IMR-90 (cell line): Measurements from ENCODE around the gene PELO. TPM values are rescaled to one million over a fixed set of nuclear protein-coding genes. Genes with fewer than 3 reads are reported as not detected.

ENCODE experiments used
- ATAC-seq: fragments of 200-7000 bp; cut with Tn5 transposase; 2 replicates; pipeline ENCODE4 v1.9.1; 2020; ENCODE audit warnings: low read depth, mild to moderate bottlenecking, moderate library complexity
- BruUV-seq: library from RNA; stranded (reverse); fragments of 400-500 nt; replicated peaks from 2 replicates; lab custom pipeline; 2021; lab: Mats Ljungman, UMichigan
- CTCF ChIA-PET: fragments of 300-600 bp; formaldehyde crosslinking; extraction: SDS; loops from one replicate; lab custom pipeline; 2021; ENCODE audit warnings: antibody characterized with exemption; lab: Yijun Ruan, JAX
- POLR2A ChIA-PET: fragments of 300-600 bp; sonication (Branson Sonifier 250); formaldehyde crosslinking; loops from one replicate; lab custom pipeline; 2022; ENCODE audit warnings: antibody characterized with exemption; ENCODE audit not compliant: unreplicated experiment; lab: Charles Lee
- DNase-seq: peaks from one replicate; pipeline ENCODE4 v3.0.0; 2013
- H2AFZ ChIP-seq: replicated peaks from 2 replicates; pipeline ENCODE3; 2013; ENCODE audit warnings: low read length, mild to moderate bottlenecking; ENCODE audit not compliant: poor library complexity
- H2AK5ac ChIP-seq: 2 replicates; pipeline ENCODE4 v1.6.1; 2013; ENCODE audit warnings: low read depth, low read length, inconsistent platforms
- H2AK9ac ChIP-seq: replicated peaks from 2 replicates; pipeline ENCODE3; 2013; ENCODE audit warnings: mild to moderate bottlenecking, low read depth, low read length, moderate library complexity; ENCODE audit not compliant: poor library complexity
- H2BK120ac ChIP-seq: 2 replicates; pipeline ENCODE4 v1.6.1; 2013; ENCODE audit warnings: low read depth, low read length, inconsistent platforms
- H2BK15ac ChIP-seq: 3 replicates; pipeline ENCODE4 v1.6.1; 2013; ENCODE audit warnings: low read depth, low read length, inconsistent platforms
- H2BK20ac ChIP-seq: 2 replicates; pipeline ENCODE4 v1.6.1; 2013; ENCODE audit warnings: low read depth, mild to moderate bottlenecking, inconsistent platforms, low read length, moderate library complexity
- H2BK5ac ChIP-seq: 2 replicates; pipeline ENCODE4 v1.6.1; 2013; ENCODE audit warnings: mild to moderate bottlenecking, low read depth, low read length, inconsistent platforms; ENCODE audit not compliant: poor library complexity, severe bottlenecking
- H3K14ac ChIP-seq: replicated peaks from 2 replicates; pipeline ENCODE4 v1.6.1; 2013; ENCODE audit warnings: low read depth, low read length, inconsistent platforms
- H3K18ac ChIP-seq: 2 replicates; pipeline ENCODE4 v1.6.1; 2013; ENCODE audit warnings: low read depth, low read length, control low read depth
- H3K23ac ChIP-seq: 2 replicates; pipeline ENCODE4 v1.6.1; 2013; ENCODE audit warnings: low read depth, low read length, inconsistent platforms
- H3K27ac ChIP-seq: 2 replicates; pipeline ENCODE4 v1.5.1; 2013; ENCODE audit warnings: mild to moderate bottlenecking, control low read depth, low read length; ENCODE audit not compliant: insufficient read depth
- H3K27me3 ChIP-seq: 2 replicates; pipeline ENCODE4 v1.6.1; 2013; ENCODE audit warnings: low read length; ENCODE audit not compliant: control insufficient read depth, insufficient read depth
- H3K36me3 ChIP-seq: 2 replicates; pipeline ENCODE4 v1.6.1; 2013; ENCODE audit warnings: low read length, mixed read lengths; ENCODE audit not compliant: control insufficient read depth, insufficient read depth
- H3K4ac ChIP-seq: 2 replicates; pipeline ENCODE4 v1.6.1; 2013; ENCODE audit warnings: low read depth, low read length, inconsistent platforms
- H3K4me1 ChIP-seq: 2 replicates; pipeline ENCODE4 v1.6.1; 2013; ENCODE audit warnings: low read length, mixed read lengths; ENCODE audit not compliant: control insufficient read depth, insufficient read depth
- H3K4me2 ChIP-seq: 2 replicates; pipeline ENCODE4 v1.6.1; 2013; ENCODE audit warnings: low read depth, mild to moderate bottlenecking, control low read depth, low read length, moderate library complexity
- H3K4me3 ChIP-seq: 2 replicates; pipeline ENCODE4 v1.5.1; 2013; ENCODE audit warnings: low read depth, mild to moderate bottlenecking, control low read depth, low read length, moderate library complexity; ENCODE audit not compliant: insufficient read depth
- H3K56ac ChIP-seq: 2 replicates; pipeline ENCODE4 v1.6.1; 2013; ENCODE audit warnings: low read length, inconsistent platforms; ENCODE audit not compliant: insufficient read depth; ENCODE audit errors: extremely low read depth
- H3K79me1 ChIP-seq, 2 experiments: 2 replicates each; pipeline ENCODE4 v1.6.1; 2013; ENCODE audit warnings: low read length in 2 of 2, inconsistent platforms in 1 of 2, low read depth in 1 of 2
- H3K9ac ChIP-seq: 2 replicates; pipeline ENCODE4 v1.6.1; 2013; ENCODE audit warnings: low read depth, low read length, control low read depth
- H3K9me1 ChIP-seq: 2 replicates; pipeline ENCODE4 v1.6.1; 2013; ENCODE audit warnings: low read length, inconsistent platforms; ENCODE audit not compliant: insufficient read depth
- H3K9me3 ChIP-seq: 2 replicates; pipeline ENCODE4 v1.6.1; 2013; ENCODE audit warnings: low read length; ENCODE audit not compliant: control insufficient read depth, insufficient read depth
- H4K20me1 ChIP-seq: 2 replicates; pipeline ENCODE4 v1.6.1; 2013; ENCODE audit warnings: low read length, inconsistent platforms; ENCODE audit not compliant: insufficient read depth
- H4K5ac ChIP-seq: 2 replicates; pipeline ENCODE4 v1.6.1; 2013; ENCODE audit warnings: mild to moderate bottlenecking, low read depth, low read length, control low read depth
- H4K8ac ChIP-seq, 2 experiments: 2 replicates each; pipeline ENCODE4 v1.6.1; 2013; ENCODE audit warnings: low read depth in 2 of 2, low read length in 2 of 2, control low read depth in 1 of 2, inconsistent platforms in 1 of 2
- H4K91ac ChIP-seq: 2 replicates; pipeline ENCODE4 v1.6.1; 2013; ENCODE audit warnings: low read depth, low read length, inconsistent platforms; ENCODE audit not compliant: insufficient read depth
- BHLHE40 ChIP-seq: fragments of 150-350 bp; IDR thresholded peaks from 2 replicates; pipeline ENCODE4 v1.6.1; 2016; ENCODE audit warnings: mild to moderate bottlenecking, low read depth, low read length
- CEBPB ChIP-seq: IDR thresholded peaks from 2 replicates; pipeline ENCODE4 v1.6.1; 2012; ENCODE audit warnings: low read depth, low read length, improper control_type of control experiment
- FOS ChIP-seq: fragments of 150-350 bp; IDR thresholded peaks from 2 replicates; pipeline ENCODE4 v1.6.1; 2016; ENCODE audit warnings: low read depth, low read length
- MAFK ChIP-seq: IDR thresholded peaks from 2 replicates; pipeline ENCODE4 v1.6.1; 2012; ENCODE audit warnings: low read depth, low read length, improper control_type of control experiment
- MAZ ChIP-seq: IDR thresholded peaks from 2 replicates; pipeline ENCODE4 v1.6.1; 2012; ENCODE audit warnings: low read depth, mild to moderate bottlenecking, low read length, improper control_type of control experiment, moderate library complexity, borderline replicate concordance
- RAD21 ChIP-seq: IDR thresholded peaks from 2 replicates; pipeline ENCODE4 v1.6.1; 2012; ENCODE audit warnings: low read length, improper control_type of control experiment
- RFX5 ChIP-seq: IDR thresholded peaks from 2 replicates; pipeline ENCODE4 v1.8.0; 2012; ENCODE audit warnings: low read depth, mild to moderate bottlenecking, low read length, moderate library complexity
- USF2 ChIP-seq: fragments of 150-350 bp; IDR thresholded peaks from 2 replicates; pipeline ENCODE4 v1.6.1; 2017; ENCODE audit warnings: mild to moderate bottlenecking, antibody characterized with exemption, low read length, low read depth
- WGBS, 2 experiments: methylation state at CpG; one replicate each; pipeline versions ENCODE4 v1.1.5 to v1.1.7; 2013; ENCODE audit warnings: missing lambda C conversion rate in 2 of 2; ENCODE audit not compliant: insufficient read length in 1 of 2; ENCODE audit errors: extremely low coverage in 2 of 2; 5-methylcytosine and 5-hydroxymethylcytosine counted together
- dilution Hi-C: fragments of 300-500 bp; cut with HindIII; formaldehyde crosslinking; loops from one replicate; pipeline ENCODE4 v1.14.3; 2018; ENCODE audit warnings: low sequenced_read_pairs; ENCODE audit not compliant: unreplicated experiment
- in situ Hi-C: fragments of 300-500 bp; cut with MboI; formaldehyde crosslinking; loops from 3 replicates; pipeline ENCODE4 v1.14.3; 2019; ENCODE audit warnings: low sequenced_read_pairs, inconsistent platforms, mixed read lengths
- intact Hi-C: fragments of 100-400 bp; cut with micrococcal nuclease; formaldehyde crosslinking; loops from 2 replicates; pipeline ENCODE4 v1.10.0; 2022
- polyA plus RNA-seq, 3 experiments: library from polyadenylated mRNA; depleted of rRNA; stranded (reverse); fragments of >200 nt; gene quantifications; 2 replicates each; pipeline ENCODE4 v1.2.3, GENCODE V29; 2012; ENCODE audit warnings: low replicate concordance in 1 of 3
- total RNA-seq: library from RNA; depleted of rRNA; stranded (reverse); fragments of >200 nt; gene quantifications from 2 replicates; pipeline ENCODE4 v1.2.3, GENCODE V29; 2012

PELO gene
- total and polyA plus RNA-seq, 2 of the 4 experiments (the other 2 are of a cell fraction) = 42.4 to 48.9 TPM

GRCh38 chr5:52794519-52794918 lies 6.8 kb downstream of the PELO start:
- Histone ChIP-seq H2BK5ac (peak overlapping the region; percentile 66), H3K9me1 (no peaks in the 10 kb centered on the region; the same call in 1 of the 2 replicates), H2AFZ (no peak overlapping the region), H3K4me3 (no peak overlapping the region), H3K79me1 (peaks cover 0 to 35% of the 10 kb centered on the region in 2 experiments; a peak in 2 of 4 replicates), H2BK15ac (no peak overlapping the region), H3K4ac (no peak overlapping the region), H3K4me2 (no peak overlapping the region), H3K9ac (no peak overlapping the region), H3K18ac (no peak overlapping the region), H3K36me3 (peaks cover 1% of the 10 kb centered on the region; the same call in 1 of the 2 replicates), H3K27me3 (no peaks in the 10 kb centered on the region), H4K8ac (no peak overlapping the region), H3K9me3 (no peaks in the 10 kb centered on the region), H3K56ac (no peak overlapping the region), H3K4me1 (peaks cover 6% of the 10 kb centered on the region), H3K23ac (no peak overlapping the region), H3K14ac (no peak overlapping the region), H2AK9ac (no peak overlapping the region), H3K27ac (no peak overlapping the region), H2AK5ac (no peak overlapping the region), H4K5ac (no peak overlapping the region), H4K20me1 (peaks cover 15% of the 10 kb centered on the region; the same call in 1 of the 2 replicates), H2BK20ac (no peak overlapping the region), H4K91ac (no peak overlapping the region), H2BK120ac (no peak overlapping the region)
- in situ Hi-C loops (no loop called here), intact Hi-C loops (no loop called here), dilution Hi-C loops (no loop called here)
- no CpG with 5 or more reads among the region's 1 CpG for WGBS, 2 experiments
- CTCF ChIA-PET = no interaction called here
- TF ChIP-seq FOS = no peak
- TF ChIP-seq RFX5 = no peak
- TF ChIP-seq MAFK = no peak
- TF ChIP-seq CEBPB = peak; percentile 90
- TF ChIP-seq BHLHE40 = no peak
- peak; percentile 87 for TF ChIP-seq USF2
- TF ChIP-seq RAD21 = no peak
- no peak for TF ChIP-seq MAZ
- DNase-seq (peak; percentile 77), ATAC-seq (no peak; the same call in 1 of the 2 replicates)
- BruUV-seq = no TSS peak
- POLR2A ChIA-PET = interaction anchor here (0.7 kb wide), 2 partner anchors 19 to 121 kb away, joined by 4 to 6 read pairs; no protein-coding TSS in a partner anchor
